Measurements from ENCODE around the gene CDKN2B.

Gene CDKN2B

GRCh38 chr9:21993893-21994555 is 15.1 kb downstream of the CDKN2B start, which contains the start of gene CDKN2A:
Gene CDKN2A (minus strand): TSS chr9:21994392.
- DNase-seq: peak; percentile 57

GRCh38 chr9:21993007-21993406 is 16.1 kb downstream of the CDKN2B start:
- no peak for DNase-seq

DNA sequence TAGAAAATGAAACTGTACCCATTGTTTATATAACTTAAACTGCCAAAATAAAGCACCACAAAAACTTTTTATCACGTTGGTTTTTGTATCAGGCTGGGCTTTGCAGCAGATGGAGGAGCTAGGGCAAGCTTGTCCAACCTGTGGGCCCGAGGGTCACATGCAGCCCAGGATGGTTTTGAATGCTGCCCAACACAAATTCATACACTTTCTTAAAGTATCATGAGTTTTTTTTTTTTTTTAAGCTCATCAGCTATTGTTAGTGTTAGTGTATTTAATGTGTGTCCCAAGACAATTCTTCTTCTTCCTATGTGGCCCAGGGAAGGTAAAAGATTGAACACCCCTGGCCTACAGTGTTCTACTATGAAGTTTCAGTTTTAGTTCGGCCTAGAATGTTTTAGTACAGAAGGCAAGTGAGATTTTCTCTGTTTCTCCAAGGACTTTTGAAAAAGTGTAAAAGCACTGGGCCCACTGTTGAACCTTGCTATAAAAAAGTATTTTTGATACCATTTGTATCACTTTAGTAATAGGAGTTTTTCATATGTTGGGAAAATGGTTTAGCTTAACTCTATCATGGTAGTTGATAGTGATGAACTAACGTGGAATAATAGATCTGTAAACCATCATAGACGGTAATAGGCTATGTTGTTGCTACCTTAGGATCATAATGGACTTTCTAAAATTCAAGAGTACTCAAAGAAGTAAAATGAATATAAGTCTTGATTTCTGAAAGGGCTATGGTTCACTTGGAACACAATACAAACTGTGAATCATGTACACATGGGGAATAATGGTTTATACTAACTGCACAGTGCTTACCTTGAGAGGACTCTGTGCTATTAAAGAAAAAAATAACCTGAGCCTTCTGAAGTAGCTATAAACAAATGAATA is 17.8 kb downstream of the CDKN2B start:
- no peak for DNase-seq

- DNase-seq: no peak
Measured at GRCh38 chr9:21989440-21990189, 19.5 kb downstream of the CDKN2B start.

DNA sequence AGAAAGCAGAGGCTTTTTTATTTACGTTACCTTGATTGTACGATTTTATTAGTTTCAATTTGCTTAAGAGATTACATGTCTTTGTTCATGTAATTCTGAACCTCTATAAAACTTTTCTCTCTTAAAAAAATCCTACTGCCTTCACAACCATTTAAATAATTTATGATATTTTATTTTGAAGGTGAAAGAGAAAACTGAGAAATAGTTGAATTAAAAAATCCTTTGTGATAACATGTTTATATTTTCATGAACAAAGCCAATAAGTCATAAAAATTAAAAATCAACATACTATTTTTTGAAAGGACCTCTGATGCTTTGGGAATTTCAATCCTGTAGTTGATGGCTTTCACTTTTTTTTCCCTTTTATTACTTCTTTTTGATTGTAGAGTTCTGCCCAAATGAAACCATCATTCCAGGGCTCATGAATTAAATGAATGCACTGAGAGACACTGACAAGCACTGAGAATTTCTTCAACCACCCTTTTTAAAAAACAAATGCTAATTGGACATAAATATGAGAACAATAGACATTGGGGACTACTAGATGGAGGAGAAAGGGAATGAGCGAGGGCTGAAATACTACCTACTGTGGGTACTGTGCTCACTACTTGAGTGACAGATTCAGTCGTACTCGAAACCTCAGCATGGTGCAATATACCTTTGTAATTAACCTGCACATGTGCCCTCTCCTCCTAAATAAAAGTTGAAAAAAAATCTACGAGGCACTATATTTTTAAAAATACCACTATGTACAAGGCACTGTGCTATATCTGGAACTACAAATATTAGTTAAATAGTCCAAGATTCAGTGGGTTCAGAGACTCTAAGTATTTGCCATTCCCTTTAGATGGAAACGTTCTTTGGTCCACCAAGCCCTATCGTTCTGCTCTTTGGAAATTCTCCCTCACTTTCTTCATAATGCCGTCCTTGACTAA is 20.8 kb downstream of the CDKN2B start:
- DNase-seq: no peak

DNA sequence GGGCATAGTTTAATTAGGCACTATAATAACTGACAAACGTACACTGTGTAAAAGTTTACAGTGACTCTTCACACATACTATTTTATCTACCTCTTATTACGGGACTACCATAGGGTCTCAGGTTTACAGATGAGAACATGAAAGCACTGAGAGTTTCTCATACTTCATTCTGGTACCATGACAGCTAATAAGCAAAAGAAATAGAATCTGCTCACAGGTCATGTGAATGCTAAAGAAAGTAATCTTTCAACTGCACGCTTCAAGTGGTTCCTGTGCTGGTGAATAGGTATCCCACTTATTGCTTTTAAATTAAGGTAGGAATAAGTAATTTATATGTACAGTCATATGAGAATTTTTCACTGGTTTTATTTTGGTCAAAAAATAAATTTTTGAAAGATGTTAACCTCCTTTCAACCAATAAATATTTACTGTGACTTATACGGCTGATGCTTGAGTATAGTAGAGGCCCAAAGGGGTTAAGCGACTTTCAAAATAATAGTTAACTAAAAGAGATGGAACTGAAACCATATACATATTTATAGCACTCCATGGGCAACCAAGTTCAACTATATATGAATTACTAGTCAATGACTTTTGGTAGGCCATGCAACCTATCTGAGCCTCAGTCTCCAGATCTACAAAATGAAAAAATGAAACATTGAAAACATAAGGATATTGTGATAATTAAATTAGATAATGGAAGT is 23.0 kb downstream of the CDKN2B start:
- no peak for DNase-seq

DNA sequence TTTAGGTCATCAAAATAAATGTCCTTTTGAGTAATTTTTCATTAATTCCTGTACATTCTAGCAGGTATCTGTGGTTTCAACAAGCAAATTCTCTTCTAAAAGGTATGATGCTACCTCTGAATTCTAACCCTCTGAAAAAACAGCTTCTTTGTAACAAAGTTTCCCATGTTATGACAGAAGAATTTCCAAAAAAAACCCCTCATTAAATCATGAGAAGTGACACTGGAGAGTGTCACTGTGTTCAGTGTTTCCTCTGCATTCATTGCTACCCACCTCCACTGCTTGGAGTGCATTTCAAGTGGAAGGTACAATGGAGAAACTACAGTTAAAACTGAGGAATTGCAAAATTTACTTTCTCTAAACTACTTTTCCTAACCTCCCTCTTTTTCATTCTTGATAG is 25.0 kb downstream of the CDKN2B start:
- no peak for DNase-seq

GRCh38 chr9:21983561-21983935 is 25.6 kb downstream of the CDKN2B start:
- DNase-seq: no peak

- no peak for DNase-seq
Measured at GRCh38 chr9:21982861-21983560, 26.1 kb downstream of the CDKN2B start.

DNA sequence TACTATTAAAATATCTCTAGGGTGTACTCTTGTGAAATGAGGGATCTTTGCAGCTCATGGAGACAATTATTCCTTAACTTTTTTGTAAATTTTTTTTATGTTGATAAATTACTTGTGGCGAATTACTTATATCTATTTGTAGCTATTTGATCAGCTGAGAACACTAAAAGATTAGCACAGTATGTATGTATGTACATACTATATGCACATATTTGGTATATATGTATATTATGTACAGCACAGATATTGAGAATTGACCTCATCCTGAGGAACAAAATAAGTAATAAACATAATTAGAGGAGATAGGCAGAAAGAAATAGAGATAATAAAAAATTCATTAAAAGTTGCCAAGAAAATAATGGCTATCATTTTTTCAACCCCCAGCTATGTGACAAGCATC is 26.7 kb downstream of the CDKN2B start:
- no peak for DNase-seq

DNA sequence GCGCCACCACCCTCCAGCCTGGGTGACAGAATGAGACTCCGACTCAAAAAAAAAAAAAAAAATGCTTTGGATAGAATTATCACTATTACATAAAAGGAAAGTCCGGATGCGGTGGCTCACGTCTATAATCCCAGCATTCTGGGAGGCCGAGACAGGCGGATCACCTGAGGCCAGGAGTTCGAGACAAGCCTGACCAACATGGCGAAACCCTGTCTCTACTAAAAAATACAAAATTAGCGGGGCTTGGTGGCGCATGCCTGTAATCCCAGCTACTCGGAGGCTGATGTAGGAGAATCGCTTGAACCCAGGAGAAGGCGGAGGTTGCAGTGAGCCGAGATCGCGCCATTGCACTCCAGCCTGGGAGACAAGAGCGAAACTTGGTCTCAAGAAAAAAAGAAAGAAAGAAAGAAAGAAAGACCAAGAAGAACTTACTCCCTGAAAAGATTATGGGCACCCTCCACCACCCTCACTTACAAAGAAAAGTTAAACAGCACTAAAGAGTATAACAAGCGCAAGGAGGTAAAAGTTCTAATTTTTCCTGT is 32.7 kb downstream of the CDKN2B start:
- DNase-seq: no peak

GRCh38 chr9:21974722-21975409 is 34.2 kb downstream of the CDKN2B start:
- peak; percentile 30 for DNase-seq

DNA sequence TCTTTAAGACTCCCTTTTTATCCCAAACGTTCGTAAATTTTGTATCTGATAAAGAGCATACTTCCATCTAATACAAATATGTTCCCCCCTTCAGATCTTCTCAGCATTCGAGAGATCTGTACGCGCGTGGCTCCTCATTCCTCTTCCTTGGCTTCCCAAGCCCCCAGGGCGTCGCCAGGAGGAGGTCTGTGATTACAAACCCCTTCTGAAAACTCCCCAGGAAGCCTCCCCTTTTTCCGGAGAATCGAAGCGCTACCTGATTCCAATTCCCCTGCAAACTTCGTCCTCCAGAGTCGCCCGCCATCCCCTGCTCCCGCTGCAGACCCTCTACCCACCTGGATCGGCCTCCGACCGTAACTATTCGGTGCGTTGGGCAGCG is 34.8 kb downstream of the CDKN2B start:
- no peak for DNase-seq

GRCh38 chr9:21972361-21972760 is 36.7 kb downstream of the CDKN2B start:
- DNase-seq: no peak

DNA sequence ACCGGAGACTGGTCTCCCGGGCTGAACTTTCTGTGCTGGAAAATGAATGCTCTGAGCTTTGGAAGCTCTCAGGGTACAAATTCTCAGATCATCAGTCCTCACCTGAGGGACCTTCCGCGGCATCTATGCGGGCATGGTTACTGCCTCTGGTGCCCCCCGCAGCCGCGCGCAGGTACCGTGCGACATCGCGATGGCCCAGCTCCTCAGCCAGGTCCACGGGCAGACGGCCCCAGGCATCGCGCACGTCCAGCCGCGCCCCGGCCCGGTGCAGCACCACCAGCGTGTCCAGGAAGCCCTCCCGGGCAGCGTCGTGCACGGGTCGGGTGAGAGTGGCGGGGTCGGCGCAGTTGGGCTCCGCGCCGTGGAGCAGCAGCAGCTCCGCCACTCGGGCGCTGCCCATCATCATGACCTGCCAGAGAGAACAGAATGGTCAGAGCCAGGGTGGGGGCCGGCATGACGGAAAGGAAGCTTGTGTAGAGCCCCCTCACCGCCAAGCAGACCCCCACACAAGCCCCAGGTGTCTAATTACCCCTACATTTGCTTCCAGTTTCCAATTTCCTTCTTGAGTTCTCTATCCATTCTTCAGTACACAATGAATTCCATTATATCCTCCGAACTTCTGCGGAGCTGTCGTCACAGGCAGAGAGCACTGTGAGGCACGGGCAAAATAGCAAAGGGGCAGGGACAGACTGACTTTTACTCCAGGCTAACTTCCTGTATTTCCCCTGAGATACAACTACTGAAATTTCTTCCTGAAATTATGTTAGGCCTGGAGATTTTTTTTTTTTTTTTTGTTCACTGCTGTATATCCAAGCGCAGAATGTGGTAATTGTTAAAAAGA is 38.1 kb downstream of the CDKN2B start:
- no peak for DNase-seq

DNA sequence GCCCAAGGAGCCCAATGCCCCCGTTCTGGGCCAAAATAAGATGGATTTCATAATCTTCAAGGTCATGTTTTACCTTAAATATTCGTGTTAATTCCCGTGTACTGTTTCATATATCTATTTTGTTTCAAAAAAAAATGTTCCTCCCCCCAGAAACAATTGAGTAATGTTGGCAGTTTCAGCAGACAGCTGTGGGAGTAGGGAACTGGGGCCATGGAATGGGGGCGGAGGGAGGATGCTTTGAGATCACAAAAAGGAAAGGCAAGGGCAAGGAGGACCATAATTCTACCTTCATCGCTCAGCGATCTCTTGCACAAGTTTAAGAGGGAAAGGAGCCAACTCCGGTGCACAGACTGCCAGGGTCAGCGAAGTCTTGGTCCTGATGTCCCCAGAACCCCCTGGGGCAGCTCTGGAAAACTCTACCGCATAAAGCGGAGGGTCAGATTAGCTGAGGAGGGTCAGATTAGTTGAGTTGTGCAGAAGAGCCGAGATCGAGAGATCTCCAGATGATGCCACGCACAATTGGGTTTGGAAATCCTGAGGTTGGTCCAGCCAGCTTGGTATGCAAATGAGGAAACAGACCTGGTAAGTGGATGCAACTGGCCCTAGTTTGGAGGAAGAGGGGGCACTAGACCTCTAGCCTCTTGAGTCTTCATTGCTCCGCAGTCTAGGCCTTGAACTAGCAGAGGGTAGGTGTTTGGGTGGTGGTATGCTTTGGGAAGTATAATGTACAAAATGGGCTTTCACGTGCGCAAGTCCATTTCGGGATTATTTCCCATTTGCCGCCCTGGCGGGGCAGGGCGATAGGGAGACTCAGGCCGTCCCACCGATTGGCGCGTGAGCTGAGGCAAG is 38.9 kb downstream of the CDKN2B start:
- no peak for DNase-seq

- no peak for DNase-seq
Measured at GRCh38 chr9:21969011-21969940, 39.8 kb downstream of the CDKN2B start.
